Measurements from ENCODE around the gene IRF1. TPM values are rescaled to one million over a fixed set of nuclear protein-coding genes. Genes with fewer than 3 reads are reported as not detected.

IRF1 gene
- total RNA-seq, 2 experiments from 2014 or later = 231 to 239 TPM

DNA sequence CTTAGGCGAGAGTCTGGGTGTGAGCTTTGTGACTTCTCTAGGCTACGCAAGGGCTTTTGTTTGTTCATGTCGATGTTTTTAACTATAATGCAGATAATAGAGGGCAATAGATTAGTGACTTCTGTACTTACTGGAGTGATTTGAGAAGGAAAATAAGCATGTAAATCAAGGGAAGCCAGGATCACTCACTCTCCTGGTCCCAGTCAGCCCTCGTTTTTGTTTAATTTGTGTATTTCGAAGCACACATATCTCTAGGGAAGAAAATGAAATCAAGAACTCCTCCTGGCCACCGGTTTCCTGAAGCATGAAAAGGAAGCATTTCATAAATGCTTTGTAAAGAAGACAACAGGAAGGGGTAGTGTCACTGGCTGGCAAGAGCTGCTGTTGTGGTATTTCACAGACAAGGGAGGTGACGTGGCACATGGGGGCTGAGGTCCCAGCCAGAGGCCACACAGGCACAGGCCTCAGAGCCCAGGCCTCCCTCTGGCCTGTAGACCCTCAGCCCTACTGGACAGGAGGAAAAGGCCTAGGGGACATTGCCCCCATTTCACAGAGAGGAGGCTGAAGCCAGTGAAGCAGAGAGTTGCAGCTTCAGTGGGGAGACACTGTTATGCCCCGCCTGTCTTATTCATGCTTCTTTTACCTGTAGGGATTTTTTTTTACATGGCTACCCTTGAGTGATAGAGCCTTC is 34.1 kb downstream of the IRF1 start:
- Mint-ChIP-seq H3K4me3 (peak overlapping the region; percentile 53), H3K4me1 (peaks cover 91% of the 10 kb centered on the region), H3K27me3 (no peaks in the 10 kb centered on the region), H3K27ac (peak overlapping the region; percentile 99), H3K36me3 (ENCODE audit: low read depth) (peaks cover 66% of the 10 kb centered on the region), H3K9me3 (no peaks in the 10 kb centered on the region)
- ChIA-PET CTCF (interaction anchor here (0.8 to 8.0 kb wide), 12 partner anchors 9 to 45 kb away, joined by 3 to 104 read pairs (median 10); partner anchors contain the start of gene IRF1), POLR2A (interaction anchor here (1.0 to 9.2 kb wide), 16 partner anchors 9 to 218 kb away, joined by 3 to 563 read pairs (median 9); partner anchors contain the start of genes IL4, IRF1 and SLC22A5)
- peak; percentile 75 for DNase-seq

DNA sequence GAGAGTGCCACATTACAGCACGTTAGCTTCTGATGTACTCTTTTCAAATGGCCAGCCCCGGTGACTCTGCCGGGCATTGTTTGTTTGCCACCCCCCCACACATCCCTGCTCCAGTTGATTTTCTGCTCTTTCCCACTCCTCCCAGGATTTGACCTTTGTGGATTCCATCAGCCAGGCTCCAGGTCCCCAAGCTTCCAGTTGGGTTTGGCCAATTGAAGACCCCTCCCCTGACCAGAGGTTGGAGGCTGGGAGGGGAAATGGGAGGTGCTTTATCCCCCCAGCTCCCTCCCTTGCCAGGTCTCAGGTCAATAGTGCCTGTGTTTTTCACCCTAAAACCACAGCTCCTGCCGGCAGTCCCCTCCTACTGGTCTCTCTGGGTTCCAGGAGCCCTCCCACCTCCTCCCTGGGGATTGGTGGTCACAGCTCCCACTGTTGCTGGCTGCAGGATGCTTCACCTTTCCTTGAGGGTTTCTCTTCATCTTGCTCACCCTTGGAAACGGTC is 34.9 kb downstream of the IRF1 start:
- DNase-seq = no peak
- CTCF ChIA-PET = interaction anchor here (0.7 to 8.0 kb wide), 8 partner anchors 10 to 44 kb away, joined by 3 to 104 read pairs (median 12); no protein-coding TSS in a partner anchor
- H3K9me3 Mint-ChIP-seq = no peaks in the 10 kb centered on the region
- no peaks in the 10 kb centered on the region for H3K27me3 Mint-ChIP-seq
- peaks cover 66% of the 10 kb centered on the region for H3K36me3 Mint-ChIP-seq (ENCODE audit: low read depth)
- peak overlapping the region; percentile 53 for H3K4me3 Mint-ChIP-seq
- POLR2A ChIA-PET = interaction anchor here (1.6 to 9.2 kb wide), 11 partner anchors 8 to 46 kb away, joined by 5 to 563 read pairs (median 13); partner anchors contain the start of gene IRF1
- H3K27ac Mint-ChIP-seq = peak overlapping the region; percentile 99
- peaks cover 87% of the 10 kb centered on the region for H3K4me1 Mint-ChIP-seq

DNA sequence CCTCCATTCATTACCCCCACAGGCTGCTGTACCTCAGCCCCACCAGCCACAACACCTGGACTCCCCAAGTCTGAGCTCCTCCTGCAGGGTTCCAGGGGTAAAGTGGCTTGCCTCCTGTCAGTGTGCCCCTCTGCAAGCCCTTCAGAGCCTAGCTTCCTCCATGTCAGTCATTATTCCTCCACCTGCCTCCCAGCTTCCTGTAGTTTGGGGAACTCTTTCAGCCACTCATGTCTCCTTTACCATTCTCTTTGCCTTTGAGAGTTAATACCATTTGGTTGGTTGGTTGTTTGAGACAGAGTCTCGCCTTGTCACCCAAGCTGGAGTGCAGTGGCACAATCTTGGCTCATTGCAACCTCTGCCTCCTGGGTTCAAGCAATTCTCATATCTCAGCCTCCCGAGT is 36.2 kb downstream of the IRF1 start:
- peak overlapping the region; percentile 99 for H3K27ac Mint-ChIP-seq
- H3K27me3 Mint-ChIP-seq = no peaks in the 10 kb centered on the region
- H3K4me3 Mint-ChIP-seq = no peak overlapping the region
- H3K4me1 Mint-ChIP-seq = peaks cover 74% of the 10 kb centered on the region
- peaks cover 68% of the 10 kb centered on the region for H3K36me3 Mint-ChIP-seq (ENCODE audit: low read depth)
- ChIA-PET CTCF (interaction anchor here (0.7 to 8.0 kb wide), 6 partner anchors 12 to 445 kb away, joined by 3 to 104 read pairs (median 26); no protein-coding TSS in a partner anchor), POLR2A (interaction anchor here (3.1 to 9.2 kb wide), 5 partner anchors 12 to 43 kb away, joined by 13 to 563 read pairs (median 168); partner anchors contain the start of gene IRF1)
- no peak for DNase-seq
- H3K9me3 Mint-ChIP-seq = no peaks in the 10 kb centered on the region

DNA sequence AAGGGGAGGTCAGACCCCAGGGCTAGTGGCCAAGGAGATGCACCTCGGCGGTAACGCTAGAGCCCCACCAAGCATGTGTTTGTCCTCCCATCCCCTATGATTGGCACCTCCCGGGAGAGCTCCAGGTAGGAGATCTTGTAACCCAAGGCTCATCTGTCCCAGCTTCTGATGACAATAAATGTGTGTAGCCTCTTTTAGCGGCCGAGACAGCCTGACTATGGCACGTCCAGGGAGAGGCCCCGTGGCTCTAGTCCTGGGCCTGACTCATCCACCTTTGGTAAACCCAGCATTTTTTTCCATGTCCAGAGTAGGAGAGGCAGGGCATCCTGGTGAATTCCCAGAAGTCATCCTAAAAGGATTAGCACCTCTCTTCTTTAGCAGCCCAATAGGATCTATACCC is 39.2 kb downstream of the IRF1 start:
- Mint-ChIP-seq H3K27me3 (no peaks in the 10 kb centered on the region), H3K9me3 (no peaks in the 10 kb centered on the region), H3K27ac (no peak overlapping the region), H3K36me3 (ENCODE audit: low read depth) (peaks cover 86% of the 10 kb centered on the region), H3K4me3 (no peak overlapping the region), H3K4me1 (peaks cover 66% of the 10 kb centered on the region)
- CTCF ChIA-PET = interaction anchor here (1.5 kb wide), 1 partner anchor 13 kb away, joined by 3 read pairs; no protein-coding TSS in a partner anchor
- POLR2A ChIA-PET = interaction anchor here (1.0 kb wide), 2 partner anchors 14 to 15 kb away, joined by 3 read pairs; no protein-coding TSS in a partner anchor
- DNase-seq = no peak

DNA sequence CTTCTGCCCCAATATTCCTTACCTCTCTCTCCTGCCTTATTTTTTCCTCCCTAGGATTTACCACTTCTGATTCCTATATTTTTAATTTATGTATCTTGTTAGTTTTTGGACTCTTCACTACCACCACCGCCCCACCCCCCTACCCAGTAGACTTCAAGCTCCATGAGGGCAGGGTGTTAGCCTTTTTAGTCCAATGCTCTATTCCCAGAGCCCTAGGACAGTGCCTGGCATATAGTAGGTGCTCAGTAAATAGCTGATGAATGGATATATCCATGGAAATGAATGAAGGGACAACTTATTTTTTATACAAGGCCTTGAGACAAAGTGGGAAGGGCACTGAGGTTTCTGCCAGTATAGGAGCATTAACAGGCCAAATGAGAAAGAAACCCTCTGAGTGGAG is 41.5 kb downstream of the IRF1 start:
- peaks cover 60% of the 10 kb centered on the region for H3K4me1 Mint-ChIP-seq
- peaks cover 85% of the 10 kb centered on the region for H3K36me3 Mint-ChIP-seq (ENCODE audit: low read depth)
- CTCF ChIA-PET = no interaction called here
- no peak overlapping the region for H3K27ac Mint-ChIP-seq
- H3K9me3 Mint-ChIP-seq = no peaks in the 10 kb centered on the region
- no peak for DNase-seq
- H3K27me3 Mint-ChIP-seq = no peaks in the 10 kb centered on the region
- POLR2A ChIA-PET = interaction anchor here (0.8 to 3.2 kb wide), 7 partner anchors 9 to 41 kb away, joined by 3 to 20 read pairs (median 3); partner anchors contain the start of gene IRF1
- H3K4me3 Mint-ChIP-seq = no peak overlapping the region

DNA sequence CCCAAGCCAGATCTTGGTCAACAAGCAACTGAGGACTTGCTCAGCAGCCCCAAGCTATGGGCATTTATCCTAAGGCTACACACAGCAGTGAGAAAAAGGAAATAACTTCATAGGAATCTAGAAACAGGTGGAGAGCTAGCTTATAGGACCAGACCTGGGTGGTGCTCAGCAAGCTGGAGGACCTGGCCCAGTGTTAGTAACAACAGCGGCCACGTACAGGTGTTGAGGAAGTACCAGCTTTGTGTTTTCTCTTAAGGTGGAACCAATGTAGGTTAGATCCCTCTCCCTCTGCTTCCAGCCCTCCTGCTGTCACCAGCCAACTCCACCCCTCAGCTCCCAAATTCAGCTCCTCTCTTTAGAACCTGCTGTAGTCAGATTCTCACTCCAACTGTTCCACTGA is 43.4 kb downstream of the IRF1 start:
- peaks cover 82% of the 10 kb centered on the region for H3K36me3 Mint-ChIP-seq (ENCODE audit: low read depth)
- H3K4me3 Mint-ChIP-seq = no peak overlapping the region
- no peak overlapping the region for H3K27ac Mint-ChIP-seq
- peaks cover 56% of the 10 kb centered on the region for H3K4me1 Mint-ChIP-seq
- no peaks in the 10 kb centered on the region for H3K9me3 Mint-ChIP-seq
- ChIA-PET CTCF (interaction anchor here (1.0 to 1.9 kb wide), 6 partner anchors 8 to 61 kb away, joined by 3 to 6 read pairs (median 5); no protein-coding TSS in a partner anchor), POLR2A (interaction anchor here (0.7 to 3.2 kb wide), 8 partner anchors 9 to 43 kb away, joined by 3 to 20 read pairs (median 8); partner anchors contain the start of gene IRF1)
- no peak for DNase-seq
- H3K27me3 Mint-ChIP-seq = no peaks in the 10 kb centered on the region

DNA sequence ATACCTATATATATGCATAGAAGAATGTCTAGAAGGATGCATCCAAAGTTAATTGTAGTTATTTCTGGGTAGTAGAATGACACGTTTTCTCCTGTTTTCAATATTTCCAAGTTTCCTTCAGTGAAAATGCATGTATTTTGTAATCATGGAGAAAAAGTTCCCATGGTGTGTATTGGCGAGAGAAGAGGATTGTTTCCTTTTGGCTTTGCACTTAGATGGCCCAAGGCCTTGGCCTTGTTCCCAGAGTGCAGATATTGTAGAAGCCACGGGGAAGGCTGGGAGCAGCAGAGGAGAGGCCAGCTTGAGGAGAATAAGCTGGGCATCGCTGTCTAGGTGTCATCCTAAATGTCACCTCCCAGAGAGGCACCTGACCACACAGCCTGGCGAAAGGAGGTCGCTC is 44.0 kb downstream of the IRF1 start:
- ChIA-PET POLR2A (interaction anchor here (0.9 to 3.2 kb wide), 7 partner anchors 9 to 44 kb away, joined by 3 to 20 read pairs (median 12); partner anchors contain the start of gene IRF1), CTCF (interaction anchor here (1.0 to 1.9 kb wide), 4 partner anchors 10 to 60 kb away, joined by 3 to 6 read pairs (median 4); no protein-coding TSS in a partner anchor)
- Mint-ChIP-seq H3K36me3 (ENCODE audit: low read depth) (peaks cover 85% of the 10 kb centered on the region), H3K27me3 (no peaks in the 10 kb centered on the region), H3K27ac (no peak overlapping the region), H3K4me3 (no peak overlapping the region), H3K4me1 (peaks cover 61% of the 10 kb centered on the region), H3K9me3 (no peaks in the 10 kb centered on the region)
- no peak for DNase-seq

DNA sequence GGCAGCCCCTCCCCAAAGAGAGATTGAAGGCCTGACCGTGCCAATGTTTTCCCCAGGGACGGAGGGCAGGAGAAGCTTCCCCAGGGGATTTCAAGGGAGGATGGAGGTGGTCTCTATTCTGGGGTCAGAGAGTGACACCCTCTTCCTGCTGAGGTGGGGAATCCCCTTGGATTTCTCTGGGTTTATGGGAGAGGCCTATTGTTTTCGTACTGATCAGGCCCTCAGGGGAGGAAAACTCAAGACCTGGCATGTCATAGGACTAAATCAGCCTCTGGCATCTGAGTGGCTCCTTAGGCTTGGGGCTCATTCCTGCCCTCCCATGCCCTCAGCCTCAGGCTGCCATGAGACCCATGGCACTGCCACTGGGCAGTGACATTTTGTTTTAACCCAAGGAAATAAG is 44.6 kb downstream of the IRF1 start:
- H3K9me3 Mint-ChIP-seq = no peaks in the 10 kb centered on the region
- no peak for DNase-seq
- H3K4me1 Mint-ChIP-seq = peaks cover 64% of the 10 kb centered on the region
- peaks cover 84% of the 10 kb centered on the region for H3K36me3 Mint-ChIP-seq (ENCODE audit: low read depth)
- ChIA-PET POLR2A (interaction anchor here (1.1 kb wide), 1 partner anchor 13 kb away, joined by 4 read pairs; no protein-coding TSS in a partner anchor), CTCF (interaction anchor here (1.1 kb wide), 1 partner anchor 11 kb away, joined by 3 read pairs; no protein-coding TSS in a partner anchor)
- no peak overlapping the region for H3K4me3 Mint-ChIP-seq
- H3K27ac Mint-ChIP-seq = no peak overlapping the region
- no peaks in the 10 kb centered on the region for H3K27me3 Mint-ChIP-seq

DNA sequence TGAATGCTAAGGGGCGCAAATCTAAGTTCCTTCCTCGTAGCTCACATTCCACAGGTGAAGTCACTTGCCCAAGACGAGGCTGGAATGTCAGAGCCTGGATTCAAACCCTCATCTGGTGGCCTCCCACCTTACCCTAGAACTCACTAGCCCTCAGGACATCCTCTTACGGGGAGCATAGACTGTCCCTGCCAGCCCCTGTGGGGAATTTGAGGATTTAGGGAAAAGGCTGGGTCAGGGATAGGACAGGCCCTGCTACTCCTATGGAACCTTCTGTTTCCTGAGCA is 45.0 kb downstream of the IRF1 start:
- Mint-ChIP-seq H3K27me3 (no peaks in the 10 kb centered on the region), H3K4me1 (peaks cover 64% of the 10 kb centered on the region), H3K36me3 (ENCODE audit: low read depth) (peaks cover 82% of the 10 kb centered on the region), H3K4me3 (no peak overlapping the region), H3K27ac (no peak overlapping the region), H3K9me3 (no peaks in the 10 kb centered on the region)
- no peak for DNase-seq
- POLR2A ChIA-PET = interaction anchor here (1.1 to 1.5 kb wide), 2 partner anchors 13 to 19 kb away, joined by 3 to 4 read pairs; no protein-coding TSS in a partner anchor
- CTCF ChIA-PET = interaction anchor here (1.1 kb wide), 1 partner anchor 11 kb away, joined by 3 read pairs; no protein-coding TSS in a partner anchor

DNA sequence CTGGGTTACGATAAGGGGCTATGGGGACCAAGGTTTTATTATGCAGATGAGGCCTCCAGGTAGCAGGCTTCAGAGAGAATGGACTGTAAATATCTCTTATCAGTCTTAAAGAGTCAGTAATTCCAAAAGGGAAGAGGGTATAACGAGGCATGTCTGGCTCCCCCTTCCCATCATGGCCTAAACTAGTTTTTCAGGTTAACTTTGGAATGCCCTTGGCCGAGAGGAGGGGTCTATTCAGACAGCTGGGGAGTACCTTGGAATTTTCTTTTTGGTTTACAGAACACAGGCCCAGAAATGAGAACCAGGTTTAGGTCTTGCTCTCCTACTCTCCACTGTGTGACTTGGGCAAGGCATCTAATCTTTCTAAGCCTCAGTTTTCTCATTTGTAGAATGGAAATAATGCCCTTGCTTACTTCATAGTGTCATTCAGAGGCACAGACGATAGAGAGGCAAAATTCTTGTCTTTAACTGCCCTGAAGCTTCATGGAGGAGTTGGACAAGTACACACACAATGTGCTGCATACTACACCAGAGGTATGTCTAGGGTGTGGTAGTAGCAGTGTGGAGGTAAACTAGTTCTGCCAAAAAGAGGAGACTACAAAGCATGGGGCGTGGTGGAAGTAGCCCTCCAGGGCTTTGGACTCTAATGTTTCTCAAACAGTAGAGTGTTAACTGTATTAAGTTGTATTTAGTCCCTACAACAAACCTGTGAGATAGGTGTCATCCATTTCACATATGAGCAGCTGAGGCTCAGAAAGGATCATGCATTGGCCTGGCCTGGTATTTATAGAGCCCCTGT is 45.5 kb downstream of the IRF1 start:
- Mint-ChIP-seq H3K27ac (no peak overlapping the region), H3K36me3 (ENCODE audit: low read depth) (peaks cover 82% of the 10 kb centered on the region), H3K9me3 (no peaks in the 10 kb centered on the region), H3K27me3 (no peaks in the 10 kb centered on the region), H3K4me1 (peaks cover 68% of the 10 kb centered on the region), H3K4me3 (no peak overlapping the region)
- DNase-seq = no peak
- POLR2A ChIA-PET = interaction anchor here (1.1 to 1.5 kb wide), 2 partner anchors 14 to 20 kb away, joined by 3 to 4 read pairs; no protein-coding TSS in a partner anchor
- CTCF ChIA-PET = interaction anchor here (1.0 to 1.1 kb wide), 2 partner anchors 12 to 35 kb away, joined by 3 to 4 read pairs; no protein-coding TSS in a partner anchor

DNA sequence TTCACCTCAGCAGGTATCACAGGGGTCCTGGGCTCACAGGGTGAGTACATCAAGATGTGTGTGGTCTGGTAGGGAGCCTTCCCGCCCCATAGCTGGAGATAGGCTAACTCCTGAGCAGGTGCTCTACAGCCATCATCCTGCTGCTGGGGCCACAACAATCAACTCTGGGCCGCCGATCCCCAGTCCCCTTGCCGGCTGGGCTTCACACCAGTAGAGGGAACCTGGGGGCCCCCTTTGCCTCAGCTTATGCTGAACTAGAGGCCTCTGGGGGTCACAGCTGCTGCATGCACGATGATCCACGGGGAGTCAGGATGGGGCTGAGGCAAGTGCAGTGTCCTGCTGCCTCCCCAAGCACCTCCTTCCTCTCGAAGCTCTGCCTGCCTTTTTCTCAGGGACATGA is 46.5 kb downstream of the IRF1 start:
- Mint-ChIP-seq H3K9me3 (no peaks in the 10 kb centered on the region), H3K27ac (no peak overlapping the region), H3K36me3 (ENCODE audit: low read depth) (peaks cover 80% of the 10 kb centered on the region), H3K27me3 (no peaks in the 10 kb centered on the region), H3K4me3 (no peak overlapping the region), H3K4me1 (peaks cover 78% of the 10 kb centered on the region)
- ChIA-PET CTCF (interaction anchor here (1.0 kb wide), 2 partner anchors 14 to 34 kb away, joined by 3 to 4 read pairs; no protein-coding TSS in a partner anchor), POLR2A (interaction anchor here (1.3 to 1.5 kb wide), 2 partner anchors 12 to 21 kb away, joined by 3 to 5 read pairs; no protein-coding TSS in a partner anchor)
- DNase-seq = no peak

DNA sequence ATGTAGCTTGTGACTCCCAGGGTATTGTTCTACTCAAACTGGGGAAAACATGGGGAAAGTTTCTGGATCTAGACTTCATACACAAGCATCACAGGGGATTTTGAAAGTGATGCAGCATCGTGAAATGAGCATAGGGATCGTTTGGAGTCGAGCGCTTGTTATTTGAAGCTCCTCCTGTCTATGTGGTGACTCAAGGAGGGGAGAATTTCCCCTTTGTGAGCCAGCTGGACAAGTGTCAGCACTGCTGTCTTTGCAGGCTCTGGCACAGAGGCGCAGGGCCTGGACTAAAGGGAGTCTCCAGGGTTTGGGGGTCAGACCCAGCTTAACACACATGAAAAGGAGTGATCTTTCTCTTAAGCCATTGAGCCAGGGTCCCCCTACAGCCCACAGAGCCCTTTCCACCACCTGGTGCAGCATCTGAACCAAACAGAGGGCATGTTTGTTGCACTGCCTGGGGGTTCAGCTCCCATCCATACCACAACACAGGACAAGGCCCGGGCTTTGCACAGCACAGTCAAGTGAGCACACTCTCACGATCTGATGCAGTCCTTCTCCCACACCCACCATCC is 51.0 kb downstream of the IRF1 start:
- POLR2A ChIA-PET = interaction anchor here (0.6 to 7.1 kb wide), 8 partner anchors 8 to 51 kb away, joined by 3 to 85 read pairs (median 8); partner anchors contain the start of gene IRF1
- H3K4me1 Mint-ChIP-seq = peaks cover 84% of the 10 kb centered on the region
- CTCF ChIA-PET = interaction anchor here (0.6 to 5.3 kb wide), 7 partner anchors 8 to 103 kb away, joined by 3 to 44 read pairs (median 5); partner anchors contain the start of gene IRF1
- DNase-seq = no peak
- H3K9me3 Mint-ChIP-seq = no peaks in the 10 kb centered on the region
- H3K36me3 Mint-ChIP-seq (ENCODE audit: low read depth) = peaks cover 61% of the 10 kb centered on the region
- H3K27me3 Mint-ChIP-seq = no peaks in the 10 kb centered on the region
- peak overlapping the region; percentile 49 for H3K27ac Mint-ChIP-seq
- H3K4me3 Mint-ChIP-seq = no peak overlapping the region
